Measurements from ENCODE around the gene ZBTB4.

Gene ZBTB4

DNA sequence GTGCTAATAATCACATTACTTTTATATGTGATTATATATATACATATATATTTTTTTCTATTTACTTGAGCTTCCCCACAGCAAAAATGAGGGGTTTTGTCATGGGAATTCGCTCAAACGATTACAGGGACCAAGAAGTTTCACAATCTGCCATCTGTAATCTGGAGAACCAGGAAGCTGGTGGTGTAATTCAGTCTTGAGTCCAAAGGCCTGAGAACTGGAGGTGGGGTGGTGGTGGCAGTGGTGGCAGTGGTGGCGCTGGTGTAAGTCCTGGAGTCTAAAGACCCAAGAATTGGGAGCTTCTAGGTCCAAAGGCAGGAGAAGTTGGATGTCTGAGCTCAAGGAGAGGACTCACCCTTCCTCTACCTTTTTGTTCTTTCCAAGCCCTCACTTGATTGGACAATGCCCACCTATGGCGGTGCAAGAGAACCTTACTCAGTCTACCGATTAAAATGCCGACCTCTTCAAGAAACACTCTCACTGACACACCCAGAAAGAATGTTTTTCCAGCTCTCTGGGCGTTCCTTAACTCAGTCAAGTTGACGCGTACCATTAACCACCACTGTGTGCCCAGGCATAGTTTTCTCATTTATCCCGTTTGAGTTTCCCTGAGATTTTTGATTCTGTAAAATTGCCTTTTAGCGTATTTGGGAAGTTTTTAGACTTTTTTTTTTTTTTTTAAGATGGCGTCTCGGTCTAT, 36.6 kb upstream of the ZBTB4 start:
- H3K4me3 ChIP-seq (ENCODE audit: insufficient read depth, low read length, poor library complexity, severe bottlenecking): no peak overlapping the region
- H3K36me3 ChIP-seq (ENCODE audit: low read length): no peaks in the 10 kb centered on the region
- no peaks in the 10 kb centered on the region for H3K27me3 ChIP-seq (ENCODE audit: low read length)
- no peaks in the 10 kb centered on the region for H3K79me2 ChIP-seq (ENCODE audit: insufficient read depth, low read length)
- H3K4me2 ChIP-seq (ENCODE audit: low read depth, low read length, poor library complexity, severe bottlenecking): no peak overlapping the region
- no peak overlapping the region for H3K27ac ChIP-seq (ENCODE audit: low read depth, low read length)
- no peak overlapping the region for H2AFZ ChIP-seq (ENCODE audit: low read depth, low read length, severe bottlenecking)
- TF ChIP-seq EZH2phosphoT487 (conservative IDR thresholded peaks at IDR 0.05; ENCODE audit: low read length): no peak
- TF ChIP-seq, protein P1, sequence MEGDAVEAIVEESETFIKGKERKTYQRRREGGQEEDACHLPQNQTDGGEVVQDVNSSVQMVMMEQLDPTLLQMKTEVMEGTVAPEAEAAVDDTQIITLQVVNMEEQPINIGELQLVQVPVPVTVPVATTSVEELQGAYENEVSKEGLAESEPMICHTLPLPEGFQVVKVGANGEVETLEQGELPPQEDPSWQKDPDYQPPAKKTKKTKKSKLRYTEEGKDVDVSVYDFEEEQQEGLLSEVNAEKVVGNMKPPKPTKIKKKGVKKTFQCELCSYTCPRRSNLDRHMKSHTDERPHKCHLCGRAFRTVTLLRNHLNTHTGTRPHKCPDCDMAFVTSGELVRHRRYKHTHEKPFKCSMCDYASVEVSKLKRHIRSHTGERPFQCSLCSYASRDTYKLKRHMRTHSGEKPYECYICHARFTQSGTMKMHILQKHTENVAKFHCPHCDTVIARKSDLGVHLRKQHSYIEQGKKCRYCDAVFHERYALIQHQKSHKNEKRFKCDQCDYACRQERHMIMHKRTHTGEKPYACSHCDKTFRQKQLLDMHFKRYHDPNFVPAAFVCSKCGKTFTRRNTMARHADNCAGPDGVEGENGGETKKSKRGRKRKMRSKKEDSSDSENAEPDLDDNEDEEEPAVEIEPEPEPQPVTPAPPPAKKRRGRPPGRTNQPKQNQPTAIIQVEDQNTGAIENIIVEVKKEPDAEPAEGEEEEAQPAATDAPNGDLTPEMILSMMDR (IDR thresholded peaks at IDR 0.05; ENCODE audit: insufficient read depth, low read length, poor library complexity, severe bottlenecking): no peak
- no peaks in the 10 kb centered on the region for H3K9me2 ChIP-seq (replicated peaks; ENCODE audit: insufficient read depth, low read length)
- H4K20me1 ChIP-seq (ENCODE audit: low read depth, low read length): no peaks in the 10 kb centered on the region
- peaks cover 13% of the 10 kb centered on the region; the same call in 1 of the 2 replicates for H3F3A ChIP-seq (ENCODE audit: insufficient read depth)
- H3K9ac ChIP-seq (ENCODE audit: low read length): no peak overlapping the region
- no peaks in the 10 kb centered on the region for H3K9me3 ChIP-seq (ENCODE audit: insufficient read depth, low read length)

DNA sequence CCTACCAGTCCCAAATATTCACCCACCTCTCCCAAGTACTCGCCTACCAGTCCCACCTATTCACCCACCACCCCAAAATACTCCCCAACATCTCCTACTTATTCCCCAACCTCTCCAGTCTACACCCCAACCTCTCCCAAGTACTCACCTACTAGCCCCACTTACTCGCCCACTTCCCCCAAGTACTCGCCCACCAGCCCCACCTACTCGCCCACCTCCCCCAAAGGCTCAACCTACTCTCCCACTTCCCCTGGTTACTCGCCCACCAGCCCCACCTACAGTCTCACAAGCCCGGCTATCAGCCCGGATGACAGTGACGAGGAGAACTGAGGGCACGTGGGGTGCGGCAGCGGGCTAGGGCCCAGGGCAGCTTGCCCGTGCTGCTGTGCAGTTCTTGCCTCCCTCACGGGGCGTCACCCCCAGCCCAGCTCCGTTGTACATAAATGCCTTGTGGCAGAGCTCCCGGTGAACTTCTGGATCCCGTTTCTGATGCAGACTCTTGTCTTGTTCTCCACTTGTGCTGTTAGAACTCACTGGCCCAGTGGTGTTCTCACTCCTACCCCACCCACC, 34.5 kb upstream of the ZBTB4 start:
- H3K79me2 ChIP-seq (ENCODE audit: insufficient read depth, low read length): no peaks in the 10 kb centered on the region
- H3K27me3 ChIP-seq (ENCODE audit: low read length): no peaks in the 10 kb centered on the region
- H3K27ac ChIP-seq (ENCODE audit: low read depth, low read length): no peak overlapping the region
- no peaks in the 10 kb centered on the region for H3K9me3 ChIP-seq (ENCODE audit: insufficient read depth, low read length)
- no peak overlapping the region for H3K4me3 ChIP-seq (ENCODE audit: insufficient read depth, low read length, poor library complexity, severe bottlenecking)
- no peaks in the 10 kb centered on the region for H3K36me3 ChIP-seq (ENCODE audit: low read length)
- no peak overlapping the region for H3K9ac ChIP-seq (ENCODE audit: low read length)
- no peak overlapping the region for H3K4me2 ChIP-seq (ENCODE audit: low read depth, low read length, poor library complexity, severe bottlenecking)
- peaks cover 13% of the 10 kb centered on the region; the same call in 1 of the 2 replicates for H3F3A ChIP-seq (ENCODE audit: insufficient read depth)
- no peak overlapping the region for H2AFZ ChIP-seq (ENCODE audit: low read depth, low read length, severe bottlenecking)
- H4K20me1 ChIP-seq (ENCODE audit: low read depth, low read length): no peaks in the 10 kb centered on the region
- H3K9me2 ChIP-seq (replicated peaks; ENCODE audit: insufficient read depth, low read length): no peaks in the 10 kb centered on the region
- TF ChIP-seq EZH2phosphoT487 (conservative IDR thresholded peaks at IDR 0.05; ENCODE audit: low read length): no peak
- TF ChIP-seq, protein P1 (IDR thresholded peaks at IDR 0.05; ENCODE audit: insufficient read depth, low read length, poor library complexity, severe bottlenecking): no peak

DNA sequence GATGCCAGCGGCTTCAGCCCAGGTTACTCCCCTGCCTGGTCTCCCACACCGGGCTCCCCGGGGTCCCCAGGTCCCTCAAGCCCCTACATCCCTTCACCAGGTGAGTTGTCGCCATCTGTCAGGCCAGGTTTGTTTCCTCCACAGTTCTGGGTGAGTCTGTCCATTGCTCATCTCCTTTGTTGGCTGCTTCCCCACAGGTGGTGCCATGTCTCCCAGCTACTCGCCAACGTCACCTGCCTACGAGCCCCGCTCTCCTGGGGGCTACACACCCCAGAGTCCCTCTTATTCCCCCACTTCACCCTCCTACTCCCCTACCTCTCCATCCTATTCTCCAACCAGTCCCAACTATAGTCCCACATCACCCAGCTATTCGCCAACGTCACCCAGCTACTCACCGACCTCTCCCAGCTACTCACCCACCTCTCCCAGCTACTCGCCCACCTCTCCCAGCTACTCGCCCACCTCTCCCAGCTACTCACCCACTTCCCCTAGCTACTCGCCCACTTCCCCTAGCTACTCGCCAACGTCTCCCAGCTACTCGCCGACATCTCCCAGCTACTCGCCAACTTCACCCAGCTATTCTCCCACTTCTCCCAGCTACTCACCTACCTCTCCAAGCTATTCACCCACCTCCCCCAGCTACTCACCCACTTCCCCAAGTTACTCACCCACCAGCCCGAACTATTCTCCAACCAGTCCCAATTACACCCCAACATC, 33.6 kb upstream of the ZBTB4 start:
- Histone ChIP-seq H4K20me1 (ENCODE audit: low read depth, low read length) (no peaks in the 10 kb centered on the region), H3K27me3 (ENCODE audit: low read length) (no peaks in the 10 kb centered on the region), H2AFZ (ENCODE audit: low read depth, low read length, severe bottlenecking) (no peak overlapping the region), H3K9me2 (replicated peaks; ENCODE audit: insufficient read depth, low read length) (no peaks in the 10 kb centered on the region), H3K79me2 (ENCODE audit: insufficient read depth, low read length) (no peaks in the 10 kb centered on the region), H3K4me2 (ENCODE audit: low read depth, low read length, poor library complexity, severe bottlenecking) (no peak overlapping the region), H3K36me3 (ENCODE audit: low read length) (peaks cover 2% of the 10 kb centered on the region; the same call in 1 of the 2 replicates), H3K9me3 (ENCODE audit: insufficient read depth, low read length) (no peaks in the 10 kb centered on the region), H3K27ac (ENCODE audit: low read depth, low read length) (no peak overlapping the region), H3K9ac (ENCODE audit: low read length) (no peak overlapping the region), H3F3A (ENCODE audit: insufficient read depth) (peaks cover 13% of the 10 kb centered on the region; the same call in 1 of the 2 replicates), H3K4me3 (ENCODE audit: insufficient read depth, low read length, poor library complexity, severe bottlenecking) (no peak overlapping the region)
- TF ChIP-seq EZH2phosphoT487 (conservative IDR thresholded peaks at IDR 0.05; ENCODE audit: low read length): no peak
- TF ChIP-seq, protein P1 (IDR thresholded peaks at IDR 0.05; ENCODE audit: insufficient read depth, low read length, poor library complexity, severe bottlenecking): no peak

Data from SU-DHL-6 (cell line).